Spleen (tissue), 7 donors: ENCODE measurements around the gene ANKFY1.

Experiments
- CTCF ChIP-seq, 11 experiments: fragments of 200-600 bp in 7 of 11; fragments of 450-650 bp in 4 of 11; sonication (generic) in 4 of 11; IDR thresholded peaks in 8 of 11; conservative IDR thresholded peaks in 3 of 11; 1 replicate in 7 of 11; 2 replicates in 4 of 11; pipeline versions ENCODE4 v1.4.0 to v1.8.0; 2016 to 2021; ENCODE audit warnings: antibody characterized with exemption in 11 of 11, inconsistent platforms in 4 of 11, mild to moderate bottlenecking in 1 of 11
- POLR2A ChIP-seq, 3 donors: fragments of 450-650 bp; IDR thresholded peaks; one replicate each; pipeline ENCODE4 v1.5.1; 2017; ENCODE audit warnings: antibody characterized with exemption in 3 of 3, mild to moderate bottlenecking in 1 of 3
- POLR2AphosphoS5 ChIP-seq, 3 donors: sonication (generic); formaldehyde crosslinking; IDR thresholded peaks; one replicate each; pipeline ENCODE4 v1.5.1; 2017; ENCODE audit warnings: antibody characterized with exemption in 3 of 3
- donor health status: DM: no; HTN: no; CAD: no; lungs with moderate emphysema.
- donor health status: DM: no; HTN: no; CAD: no.
- donor health status: DM: no; HTN: no; CAD: no.

- TF ChIP-seq CTCF (IDR thresholded peaks at IDR 0.05 in 8 of 11, conservative IDR thresholded peaks at IDR 0.05 in 3 of 11) = no peak
- no peak for TF ChIP-seq POLR2A (IDR thresholded peaks at IDR 0.05)
- no peak for TF ChIP-seq POLR2AphosphoS5 (IDR thresholded peaks at IDR 0.05)
Measured at GRCh38 chr17:4159761-4160160, 104.0 kb downstream of the ANKFY1 start.
